Activated gamma-delta T cell (primary cell): ENCODE data around the gene HDDC2.

Source experiments
- DNase-seq: peaks from one replicate; lab custom pipeline; 2025; lab: John Stamatoyannopoulos, UW

Gene HDDC2

DNA sequence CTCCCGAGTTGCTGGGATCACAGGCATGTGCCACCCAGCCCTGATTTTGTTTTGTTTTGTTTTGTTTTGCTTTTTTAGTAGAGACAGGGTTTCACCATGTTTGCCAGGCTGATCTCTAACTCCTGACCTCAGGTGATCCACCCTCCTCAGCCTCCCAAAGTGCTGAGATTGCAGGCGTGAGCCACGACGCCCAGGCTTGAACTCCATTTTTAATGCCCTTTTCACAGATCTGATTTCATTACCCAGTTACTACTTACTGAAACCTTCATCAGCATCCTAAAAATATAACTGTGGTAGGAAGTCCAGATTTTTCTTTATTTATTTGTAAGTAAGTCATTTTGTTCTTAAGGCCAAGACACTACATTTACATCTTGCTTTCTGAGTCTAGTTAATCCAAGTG is 64.0 kb downstream of the HDDC2 start:
- DNase-seq = no peak

DNA sequence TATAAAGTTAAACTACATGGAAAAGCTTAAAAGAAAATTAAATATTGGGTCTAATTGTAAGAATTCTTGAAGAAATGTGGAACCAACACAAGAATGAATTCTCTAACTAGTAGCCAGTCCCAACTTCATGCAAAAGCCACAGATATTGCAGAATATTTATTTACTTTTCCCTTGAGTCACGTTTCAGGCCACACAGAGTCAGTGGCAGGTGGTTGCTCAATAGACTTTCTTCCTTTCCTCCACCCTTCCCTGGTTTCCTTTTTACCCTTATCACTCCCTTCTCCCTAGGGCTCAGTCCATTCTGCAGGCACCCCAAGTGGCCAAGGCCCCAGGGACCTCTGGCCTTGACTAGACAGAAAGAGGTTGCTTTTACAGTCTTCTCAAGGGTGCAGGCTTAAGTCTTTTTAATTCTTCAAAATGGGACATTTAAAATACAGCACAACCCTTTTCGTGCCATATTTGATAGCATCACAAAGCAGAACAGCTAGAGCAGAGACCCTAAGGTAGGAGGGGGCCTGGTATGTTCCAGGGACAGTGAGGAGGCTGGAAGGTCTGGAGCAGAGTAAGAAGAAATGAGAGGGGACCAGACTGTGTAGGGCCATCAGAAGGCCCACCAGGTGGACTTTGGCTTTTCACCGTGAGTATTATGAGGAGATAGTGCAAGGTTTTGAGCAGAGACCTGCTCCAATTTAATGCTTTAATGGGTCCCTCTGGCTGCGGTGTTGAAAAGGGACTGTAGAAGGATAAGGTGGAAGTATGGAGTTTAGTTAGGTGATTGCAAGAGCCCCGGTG is 65.0 kb downstream of the HDDC2 start:
- no peak for DNase-seq

DNA sequence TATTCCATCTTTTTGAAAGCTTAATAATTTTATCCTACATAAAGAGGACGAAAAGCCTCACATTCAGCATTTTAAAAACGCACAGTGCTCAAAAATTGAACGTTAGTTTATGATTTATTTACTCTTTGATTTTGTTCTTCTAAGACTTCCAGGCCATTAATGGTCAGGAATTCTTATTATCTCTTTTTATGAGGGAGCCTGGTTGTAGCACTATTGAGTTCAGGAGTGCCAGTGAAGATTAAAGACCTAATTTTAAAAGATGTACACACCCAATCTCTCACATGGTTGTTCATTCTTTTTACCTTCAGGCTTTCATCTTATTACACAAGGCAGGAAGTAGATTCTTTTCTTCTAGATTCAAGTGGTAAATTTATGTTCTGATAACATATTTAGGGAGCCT is 68.6 kb downstream of the HDDC2 start:
- no peak for DNase-seq

DNA sequence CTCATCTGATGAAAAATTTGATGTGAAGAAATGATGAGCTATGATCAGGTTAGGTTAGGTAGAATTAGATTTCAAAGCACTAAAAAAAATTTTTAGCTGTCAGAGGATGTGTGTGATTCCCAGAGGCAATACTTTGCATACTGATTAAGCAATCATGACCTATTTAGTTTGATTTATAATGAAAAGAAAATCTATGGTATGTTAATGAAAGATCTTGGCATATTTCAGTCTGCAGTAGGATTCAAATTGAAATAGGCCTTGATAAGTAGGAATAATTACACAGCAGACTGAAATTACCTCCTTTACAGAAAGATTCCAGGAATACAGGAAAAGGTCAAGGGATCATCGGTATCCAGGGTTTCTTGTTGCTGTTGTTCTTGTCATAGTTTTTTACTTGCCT is 69.3 kb downstream of the HDDC2 start:
- no peak for DNase-seq

DNA sequence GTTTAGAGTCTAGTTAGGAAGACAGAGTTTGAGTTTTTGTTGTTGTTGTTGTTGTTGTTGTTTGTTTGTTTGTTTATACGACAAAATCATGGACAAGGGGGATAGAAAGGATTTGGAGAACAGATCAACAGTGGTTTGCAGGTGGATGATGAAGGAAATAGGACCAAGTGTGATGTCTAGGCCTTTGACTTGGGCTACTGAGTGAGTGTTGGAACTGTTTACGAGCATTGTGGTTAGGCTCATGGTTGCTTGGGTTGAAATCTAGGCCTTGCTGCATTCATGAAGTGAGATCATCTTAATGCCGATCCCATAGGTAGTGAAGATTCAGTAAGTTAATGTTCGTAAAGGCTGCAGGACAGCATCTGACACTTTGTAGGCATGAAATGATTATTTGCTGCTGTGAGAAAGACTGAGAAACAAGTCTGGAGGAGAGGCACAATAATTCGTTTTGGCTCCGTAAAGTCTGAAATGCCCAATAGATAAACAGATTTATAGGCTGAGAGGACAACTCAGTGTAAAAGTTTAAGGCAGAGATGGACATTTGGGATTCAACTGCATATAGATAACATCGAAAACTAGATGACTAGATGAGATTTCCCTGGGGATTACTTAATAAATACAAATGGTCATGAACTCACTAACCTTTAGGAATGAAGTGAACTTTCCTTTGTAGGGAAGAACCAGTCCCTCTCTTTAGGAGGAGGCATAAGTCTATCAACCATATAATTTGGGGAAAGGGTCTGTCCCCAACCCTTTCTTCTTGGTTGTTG is 70.0 kb downstream of the HDDC2 start:
- DNase-seq = no peak

DNA sequence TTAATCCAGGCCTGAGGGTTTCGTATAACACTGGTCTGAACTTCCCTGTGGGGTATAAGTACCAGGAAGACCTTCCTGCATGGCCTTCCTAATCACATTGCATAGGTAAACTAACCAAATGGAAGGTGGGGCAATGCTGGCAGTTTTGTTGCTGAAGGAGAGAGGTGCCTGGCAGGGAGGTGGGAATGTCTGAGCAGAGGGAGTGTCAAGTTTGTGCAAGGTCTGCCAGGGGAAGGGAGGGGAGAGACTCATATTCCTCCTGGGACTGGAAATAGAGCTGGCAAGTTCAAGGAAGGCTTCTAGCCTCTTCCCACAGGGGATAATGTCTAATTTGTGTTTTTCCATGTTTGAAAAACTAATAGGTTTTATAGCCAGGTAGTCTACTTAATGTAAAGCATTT is 70.6 kb downstream of the HDDC2 start:
- DNase-seq = no peak

DNA sequence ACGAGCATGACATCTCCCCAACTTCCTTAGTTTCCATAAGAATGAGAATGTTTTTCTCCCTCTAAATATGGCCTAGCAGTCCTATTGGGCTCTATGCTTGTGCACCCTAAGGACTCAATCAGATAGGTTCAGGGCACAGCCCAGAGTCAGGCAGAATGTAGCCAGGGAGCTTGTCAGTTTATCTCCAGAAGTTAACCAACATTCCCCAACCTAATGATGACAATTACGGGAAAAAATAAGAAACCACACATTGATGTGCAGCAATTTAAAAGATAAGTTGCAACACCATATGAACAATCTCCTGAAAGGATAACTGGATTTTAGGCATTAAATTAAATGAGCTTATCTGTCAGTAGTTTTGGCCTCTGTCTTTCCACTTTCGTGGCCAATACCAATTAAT is 71.1 kb downstream of the HDDC2 start:
- no peak for DNase-seq

DNA sequence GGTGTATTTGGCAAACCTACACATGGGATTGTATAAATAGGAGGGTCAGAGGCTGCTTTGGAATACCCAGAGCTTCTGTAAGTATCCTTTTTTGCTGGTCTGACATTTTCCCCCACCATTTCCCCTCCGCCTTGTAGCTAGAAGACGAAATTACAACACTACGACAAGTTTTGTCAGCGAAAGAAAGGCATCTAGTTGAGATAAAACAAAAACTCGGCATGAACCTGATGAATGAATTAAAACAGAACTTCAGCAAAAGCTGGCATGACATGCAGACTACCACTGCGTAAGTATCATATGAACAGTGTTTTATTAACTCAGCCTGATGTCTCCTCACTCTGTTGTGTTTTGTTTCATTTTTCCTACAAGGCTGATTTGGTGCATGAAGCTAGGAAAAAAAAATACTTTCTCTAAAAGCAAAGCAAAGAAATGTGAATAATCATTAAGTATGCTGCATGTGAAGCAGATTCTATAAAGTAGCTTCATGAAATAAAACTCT is 72.7 kb downstream of the HDDC2 start:
- no peak for DNase-seq

DNA sequence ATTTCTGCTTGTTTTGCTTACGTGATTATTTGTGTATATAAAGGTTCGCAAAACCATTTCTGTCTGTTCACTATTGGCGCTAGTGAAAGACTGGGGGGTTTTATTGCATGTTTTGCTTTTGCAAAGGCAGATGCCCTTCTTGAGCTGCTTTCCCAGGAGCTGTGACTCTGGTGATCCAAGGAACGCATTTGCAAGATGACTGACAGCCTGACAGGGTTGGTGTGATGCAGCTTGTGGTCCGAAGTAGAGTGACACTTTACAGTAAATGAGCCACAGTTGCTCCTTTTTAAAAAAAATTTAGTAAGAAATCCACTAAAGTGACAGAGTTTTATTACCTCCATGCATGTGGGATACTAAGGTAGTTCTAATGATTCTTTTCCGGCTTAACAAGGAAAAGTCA is 74.5 kb downstream of the HDDC2 start:
- DNase-seq = no peak
